Peyer's patch (tissue), 4 donors: ENCODE results near the gene CALN1. TPM values are rescaled to one million over a fixed set of nuclear protein-coding genes. Genes with fewer than 3 reads are reported as not detected.
"Not testable (repeated sequence)": the region's sequence is repeated elsewhere in the genome, so short reads cannot be mapped to it uniquely, and the experiment has no call there.

Experiments used
- DNase-seq, 3 donors: peaks; one replicate each; pipeline ENCODE4 v3.0.0-alpha.2; 2017 to 2019
- H3K27ac ChIP-seq, 4 donors: fragments of 200-600 bp; sonication (generic); one replicate each; pipeline ENCODE4 v1.5.1; 2016 to 2019
- H3K27me3 ChIP-seq, 2 donors: fragments of 200-600 bp; sonication (generic); one replicate each; pipeline ENCODE4 v1.5.1; 2019
- H3K36me3 ChIP-seq, 3 donors: fragments of 200-600 bp; sonication (generic); one replicate each; pipeline ENCODE4 v1.5.1; 2016 to 2019
- H3K4me1 ChIP-seq, 4 donors: fragments of 200-600 bp; sonication (generic); one replicate each; pipeline ENCODE4 v1.5.1; 2016 to 2019
- H3K4me3 ChIP-seq, 4 donors: fragments of 200-600 bp; sonication (generic); 1 replicate in 3 of 4; 2 replicates in 1 of 4; pipeline ENCODE4 v1.5.1; 2016 to 2019; ENCODE audit warnings: mild to moderate bottlenecking in 1 of 4
- H3K9me3 ChIP-seq, 4 donors: fragments of 200-600 bp; sonication (generic); one replicate each; pipeline ENCODE4 v1.5.1; 2016 to 2019; ENCODE audit warnings: mild to moderate bottlenecking in 1 of 4
- POLR2A ChIP-seq, 2 donors: fragments of 450-650 bp; IDR thresholded peaks; one replicate each; pipeline ENCODE4 v1.5.1; 2017; ENCODE audit warnings: antibody characterized with exemption in 2 of 2, mild to moderate bottlenecking in 2 of 2, moderate library complexity in 2 of 2
- total RNA-seq, 4 donors: library from RNA; depleted of rRNA; stranded (reverse); fragments of >200 nt; gene quantifications; one replicate each; pipeline ENCODE4 v1.1.0, GENCODE V29; 2016
- TF ChIP-seq, protein P1 (sequence below), 6 experiments: fragments of 450-650 bp in 4 of 6; fragments of 200-600 bp in 2 of 6; sonication (generic) in 1 of 6; IDR thresholded peaks; one replicate each; pipeline ENCODE4 v1.5.1; 2017 to 2019; ENCODE audit warnings: antibody characterized with exemption in 6 of 6, mild to moderate bottlenecking in 3 of 6, moderate library complexity in 1 of 6

CALN1 gene
- total RNA-seq, 4 donors from 2014 or later: 0.13 TPM; not detected in 3

DNA sequence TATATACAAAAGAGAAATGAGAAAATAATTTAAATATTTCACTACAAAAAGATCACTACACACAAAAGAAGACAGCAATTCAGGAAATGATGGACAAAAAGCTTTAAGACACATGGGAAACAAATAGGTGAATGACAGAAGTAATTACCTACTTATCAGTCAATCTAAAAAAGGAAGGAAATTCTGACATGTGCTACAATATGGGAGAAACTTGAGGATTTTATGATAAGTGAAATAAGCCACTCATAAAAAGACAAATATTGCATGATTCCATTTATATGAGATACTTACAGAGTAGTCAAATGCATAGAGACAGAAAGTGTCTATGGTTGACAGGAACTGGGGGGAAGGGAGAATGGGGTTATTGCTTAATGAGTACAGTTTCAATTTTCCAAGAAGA, 339.2 kb downstream of the CALN1 start:
- Histone ChIP-seq H3K27ac (no peak overlapping the region), H3K27me3 (no peaks in the 10 kb centered on the region), H3K9me3 (peaks cover 0 to 3% (median 0%) of the 10 kb centered on the region in 4 donors), H3K4me3 (no peak overlapping the region), H3K4me1 (no peaks in the 10 kb centered on the region), H3K36me3 (no peaks in the 10 kb centered on the region)
- no peak for DNase-seq
- TF ChIP-seq, protein P1, sequence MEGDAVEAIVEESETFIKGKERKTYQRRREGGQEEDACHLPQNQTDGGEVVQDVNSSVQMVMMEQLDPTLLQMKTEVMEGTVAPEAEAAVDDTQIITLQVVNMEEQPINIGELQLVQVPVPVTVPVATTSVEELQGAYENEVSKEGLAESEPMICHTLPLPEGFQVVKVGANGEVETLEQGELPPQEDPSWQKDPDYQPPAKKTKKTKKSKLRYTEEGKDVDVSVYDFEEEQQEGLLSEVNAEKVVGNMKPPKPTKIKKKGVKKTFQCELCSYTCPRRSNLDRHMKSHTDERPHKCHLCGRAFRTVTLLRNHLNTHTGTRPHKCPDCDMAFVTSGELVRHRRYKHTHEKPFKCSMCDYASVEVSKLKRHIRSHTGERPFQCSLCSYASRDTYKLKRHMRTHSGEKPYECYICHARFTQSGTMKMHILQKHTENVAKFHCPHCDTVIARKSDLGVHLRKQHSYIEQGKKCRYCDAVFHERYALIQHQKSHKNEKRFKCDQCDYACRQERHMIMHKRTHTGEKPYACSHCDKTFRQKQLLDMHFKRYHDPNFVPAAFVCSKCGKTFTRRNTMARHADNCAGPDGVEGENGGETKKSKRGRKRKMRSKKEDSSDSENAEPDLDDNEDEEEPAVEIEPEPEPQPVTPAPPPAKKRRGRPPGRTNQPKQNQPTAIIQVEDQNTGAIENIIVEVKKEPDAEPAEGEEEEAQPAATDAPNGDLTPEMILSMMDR (IDR thresholded peaks at IDR 0.05): no peak
- TF ChIP-seq POLR2A (IDR thresholded peaks at IDR 0.05): no peak

DNA sequence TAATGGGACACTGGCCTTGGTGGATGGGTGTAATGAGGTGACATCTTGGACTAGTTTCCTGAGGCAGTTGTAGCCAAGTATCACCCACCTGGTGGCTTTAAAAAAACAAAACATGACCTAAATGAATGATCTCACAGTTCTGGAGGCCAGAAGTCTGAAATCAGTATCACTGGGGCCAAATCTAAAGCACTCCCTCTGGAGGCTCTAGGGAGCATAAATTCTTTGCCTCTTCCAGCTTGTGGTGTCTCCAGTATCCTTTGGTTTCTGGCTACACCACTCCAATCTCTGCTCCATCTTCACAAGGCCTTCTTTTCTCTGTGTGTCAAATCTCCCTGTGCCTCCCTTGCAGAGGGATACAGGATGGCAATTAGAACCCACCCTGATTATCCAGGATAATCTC, 342.9 kb downstream of the CALN1 start:
- TF ChIP-seq, protein P1 (IDR thresholded peaks at IDR 0.05): no peak
- no peak for TF ChIP-seq POLR2A (IDR thresholded peaks at IDR 0.05)
- H3K36me3 ChIP-seq: no peaks in the 10 kb centered on the region
- H3K4me3 ChIP-seq: no peak overlapping the region
- peaks cover 0 to under 1% (median 0%) of the 10 kb centered on the region in 4 donors for H3K9me3 ChIP-seq
- no peak for DNase-seq
- H3K4me1 ChIP-seq: no peaks in the 10 kb centered on the region
- H3K27ac ChIP-seq: no peak overlapping the region
- no peaks in the 10 kb centered on the region for H3K27me3 ChIP-seq

DNA sequence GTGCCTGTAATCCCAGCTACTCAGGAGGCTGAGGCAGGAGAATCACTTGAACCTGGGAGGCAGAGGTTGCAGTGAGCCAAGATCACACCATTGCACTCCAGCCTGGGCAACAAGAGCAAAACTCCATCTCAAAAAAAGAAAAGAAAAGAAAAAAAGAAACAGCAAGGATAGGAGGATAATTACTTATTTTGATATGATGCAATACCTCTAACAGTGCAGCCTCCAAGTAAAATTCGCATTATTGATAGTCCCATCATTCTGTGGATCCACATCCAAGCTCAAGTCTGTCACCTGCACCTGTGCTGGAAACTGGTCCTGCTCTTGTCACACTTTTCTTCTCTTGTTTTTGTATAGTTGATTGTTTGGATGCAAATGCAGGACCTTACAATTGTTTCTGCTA, 346.4 kb downstream of the CALN1 start:
- not testable (repeated sequence) for H3K9me3 ChIP-seq, H3K4me1 ChIP-seq, H3K27me3 ChIP-seq, DNase-seq, H3K4me3 ChIP-seq, H3K27ac ChIP-seq, H3K36me3 ChIP-seq

DNA sequence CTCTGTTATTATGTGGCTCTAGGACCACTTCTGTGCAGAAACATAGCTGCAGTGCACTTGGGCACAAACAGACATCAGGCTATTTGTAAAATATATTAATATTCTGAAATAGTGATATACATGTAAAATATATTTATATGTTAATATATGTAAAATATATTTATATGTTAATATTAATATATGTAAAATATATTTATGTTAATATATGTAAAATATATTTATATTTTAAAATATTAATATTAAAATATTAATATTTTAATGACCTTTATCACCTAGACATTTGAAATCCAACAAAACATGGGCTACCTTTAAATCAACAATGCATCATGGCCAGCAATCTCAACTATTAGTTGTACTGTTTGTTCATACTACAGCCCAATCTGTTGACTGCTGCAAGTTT, 347.2 kb downstream of the CALN1 start:
- TF ChIP-seq POLR2A (IDR thresholded peaks at IDR 0.05): no peak
- TF ChIP-seq, protein P1 (IDR thresholded peaks at IDR 0.05): no peak
- H3K4me1 ChIP-seq: no peaks in the 10 kb centered on the region
- DNase-seq: no peak

DNA sequence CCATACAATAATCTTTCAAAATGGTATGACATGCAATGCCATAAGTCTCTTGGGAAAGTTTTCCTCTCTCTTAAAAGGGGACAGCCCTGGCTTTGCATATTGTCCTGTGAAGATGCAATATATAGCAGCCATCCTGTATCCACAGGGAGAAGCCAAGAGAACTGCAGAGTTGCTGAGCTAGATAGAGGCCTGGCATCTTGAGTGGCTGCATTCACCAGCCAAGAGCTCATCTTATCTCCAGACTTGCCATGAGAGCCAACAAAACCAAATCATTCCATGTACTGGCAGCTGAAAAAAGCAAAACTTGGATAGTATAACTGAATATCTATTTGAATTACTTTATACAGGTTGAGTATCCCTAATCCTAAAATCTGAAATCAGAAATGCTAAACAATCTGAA, 348.8 kb downstream of the CALN1 start:
- no peaks in the 10 kb centered on the region for H3K27me3 ChIP-seq
- DNase-seq: no peak
- TF ChIP-seq, protein P1 (IDR thresholded peaks at IDR 0.05): no peak
- no peak for TF ChIP-seq POLR2A (IDR thresholded peaks at IDR 0.05)
- H3K4me1 ChIP-seq: no peaks in the 10 kb centered on the region
- H3K4me3 ChIP-seq: no peak overlapping the region
- H3K36me3 ChIP-seq: no peaks in the 10 kb centered on the region
- no peak overlapping the region for H3K27ac ChIP-seq
- no peaks in the 10 kb centered on the region for H3K9me3 ChIP-seq

More for the DNA sequence above, 347.2 kb downstream of the CALN1 start:
- H3K27me3 ChIP-seq: no peaks in the 10 kb centered on the region
- H3K27ac ChIP-seq: no peak overlapping the region
- H3K36me3 ChIP-seq: no peaks in the 10 kb centered on the region
- no peak overlapping the region for H3K4me3 ChIP-seq
- no peaks in the 10 kb centered on the region for H3K9me3 ChIP-seq

DNA sequence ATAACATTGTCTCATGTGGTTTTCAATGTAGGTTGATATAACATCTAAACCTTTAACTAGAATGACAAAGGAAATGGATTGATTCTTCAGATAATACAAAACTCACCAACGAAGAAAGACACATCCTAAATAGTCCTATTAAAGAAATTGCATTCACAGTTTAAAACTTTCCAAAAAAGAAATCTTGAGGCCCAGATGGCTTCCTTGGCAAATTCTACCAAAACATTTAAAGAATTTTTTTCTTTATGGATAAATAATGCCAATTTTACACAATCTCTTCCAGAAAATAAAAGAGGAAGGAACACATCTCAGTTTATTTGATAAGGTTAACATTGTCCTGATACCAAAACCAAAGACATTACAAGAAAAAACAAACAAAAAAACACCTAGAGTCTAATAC, 349.5 kb downstream of the CALN1 start:
- Histone ChIP-seq H3K27me3 (no peaks in the 10 kb centered on the region), H3K27ac (no peak overlapping the region), H3K4me1 (no peaks in the 10 kb centered on the region), H3K4me3 (no peak overlapping the region), H3K36me3 (no peaks in the 10 kb centered on the region), H3K9me3 (no peaks in the 10 kb centered on the region)
- no peak for DNase-seq
- no peak for TF ChIP-seq POLR2A (IDR thresholded peaks at IDR 0.05)
- TF ChIP-seq, protein P1 (IDR thresholded peaks at IDR 0.05): no peak
